ENCODE results near the gene GXYLT2.
"Not testable (repeated sequence)": the region's sequence is repeated elsewhere in the genome, so short reads cannot be mapped to it uniquely, and the experiment has no call there.

GXYLT2 gene

DNA sequence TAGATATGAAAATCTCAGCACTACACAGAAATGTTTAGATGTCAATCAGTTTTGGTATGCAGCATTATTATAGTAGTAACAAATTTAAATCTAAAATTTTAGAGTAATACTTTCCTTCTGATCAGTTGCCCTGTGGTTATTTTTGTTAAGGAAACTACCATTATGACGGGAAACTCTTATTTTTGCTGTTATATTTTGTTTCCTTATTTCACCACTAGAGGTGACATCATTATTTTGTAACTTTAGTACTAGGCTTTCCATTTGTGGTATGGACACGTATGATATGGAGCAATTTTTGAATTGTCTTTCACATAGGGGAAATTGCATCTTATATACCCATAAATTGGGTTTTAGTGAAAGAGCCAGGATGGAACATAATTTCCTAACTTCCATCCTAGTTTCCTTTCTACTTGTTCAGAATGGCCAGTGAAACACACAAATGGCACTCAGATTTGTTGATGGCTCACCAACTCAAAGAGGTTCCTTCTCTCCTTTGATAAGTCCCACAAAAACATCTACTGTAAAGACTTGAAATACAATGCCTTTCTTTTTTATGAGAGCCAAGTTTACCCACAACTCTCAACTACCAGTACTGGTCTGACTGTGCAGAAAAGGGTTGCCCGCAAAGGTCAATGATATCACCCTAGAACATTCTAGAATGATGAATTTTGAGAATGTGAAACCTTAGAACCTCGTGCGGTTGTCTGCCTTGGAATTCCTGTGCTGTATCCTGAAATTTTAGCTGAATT is 89.4 kb downstream of the GXYLT2 start:
- no peak for DNase-seq

- no peak for DNase-seq
Measured at GRCh38 chr3:72982609-72983366, 94.9 kb downstream of the GXYLT2 start.

DNA sequence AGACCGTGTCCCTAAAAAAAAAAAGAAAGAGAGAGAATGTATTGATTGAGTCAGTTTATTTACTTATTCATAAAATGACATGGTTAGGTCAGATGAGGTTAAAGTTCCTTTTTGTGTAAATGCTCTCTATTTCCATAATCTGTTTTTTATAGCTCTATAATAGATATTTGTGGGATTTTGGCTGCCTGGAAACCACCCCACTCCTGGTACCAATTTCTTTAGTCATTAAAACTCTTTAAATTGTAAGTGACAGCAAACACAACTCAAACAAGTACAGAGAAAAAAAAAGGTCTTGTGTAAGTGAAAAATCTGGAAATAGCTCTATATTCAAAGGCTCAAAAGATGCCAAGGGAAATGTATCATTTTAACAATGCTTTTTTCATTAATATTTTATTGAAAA is 97.7 kb downstream of the GXYLT2 start:
- DNase-seq: no peak

- DNase-seq: no peak
Measured at GRCh38 chr3:72990701-72991395, 103.0 kb downstream of the GXYLT2 start.

- no peak for DNase-seq
Measured at GRCh38 chr3:72991522-72991921, 103.7 kb downstream of the GXYLT2 start.

DNA sequence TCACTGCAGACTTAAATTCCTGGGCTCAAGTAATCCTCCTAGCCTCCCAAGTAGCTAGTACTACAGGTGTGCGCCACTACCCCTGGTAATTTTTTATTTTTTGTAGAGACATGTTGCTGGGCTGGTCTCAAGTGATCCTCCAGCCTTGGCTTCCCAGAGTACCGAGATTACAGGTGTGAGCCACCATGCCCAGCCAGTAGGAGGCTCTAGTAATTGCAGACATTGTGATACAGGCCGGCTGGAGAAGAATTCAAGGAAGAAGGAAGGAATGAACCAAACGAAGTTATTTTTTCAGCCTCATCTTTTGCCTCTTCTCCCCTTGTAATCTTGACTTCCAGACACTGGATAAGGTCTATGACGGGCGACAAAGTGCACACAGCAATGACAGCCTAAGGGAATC is 105.5 kb downstream of the GXYLT2 start:
- no peak for DNase-seq

DNA sequence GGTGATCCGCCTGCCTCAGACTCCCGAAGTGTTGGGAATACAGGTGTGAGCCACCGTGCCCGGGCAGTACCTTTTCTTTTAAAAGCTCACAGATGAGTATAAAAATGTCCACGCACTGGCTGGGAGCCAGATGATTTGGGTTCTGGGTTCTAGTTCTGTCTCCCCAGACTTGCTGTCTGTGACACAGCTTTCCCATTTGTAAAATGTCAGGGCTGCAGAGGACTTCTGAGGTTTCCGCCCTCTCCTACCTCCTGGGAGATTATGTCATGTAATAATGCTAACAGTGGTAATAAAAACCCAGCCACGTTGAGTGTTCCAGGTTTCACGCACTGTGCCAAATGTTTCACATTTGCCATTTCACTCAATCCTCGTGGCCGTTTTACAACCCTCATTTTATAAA is 107.5 kb downstream of the GXYLT2 start:
- DNase-seq: no peak

- DNase-seq: no peak
Measured at GRCh38 chr3:72996121-72996472, 108.3 kb downstream of the GXYLT2 start.

- no peak for DNase-seq
Measured at GRCh38 chr3:72996473-72997333, 108.9 kb downstream of the GXYLT2 start, which contains the start of gene PPP4R2. PPP4R2 (plus strand) TSS chr3:72996811; CDS start chr3:72997038, 227 bp downstream.

GRCh38 chr3:72997421-72997961 is 109.6 kb downstream of the GXYLT2 start:
- no peak for DNase-seq

DNA sequence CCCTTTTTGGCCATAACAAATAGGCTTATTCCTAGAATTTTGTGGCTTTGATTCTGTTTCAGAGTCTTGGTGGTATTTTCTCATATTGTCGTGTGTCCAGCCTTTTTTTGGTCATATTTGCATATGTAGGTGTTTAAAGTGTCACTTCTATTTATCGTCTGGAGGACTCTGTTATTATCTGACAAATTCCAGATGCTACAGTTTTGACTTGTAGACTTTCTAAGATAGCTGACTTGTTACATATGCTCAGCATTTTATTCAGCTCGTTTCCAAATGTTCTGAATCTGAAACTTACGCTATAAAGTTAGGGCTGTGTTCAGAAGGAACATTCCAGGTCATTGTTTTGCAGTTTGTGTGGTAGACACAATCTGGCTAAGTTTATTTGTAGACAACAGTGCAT is 110.6 kb downstream of the GXYLT2 start:
- DNase-seq: no peak

- no peak for DNase-seq
Measured at GRCh38 chr3:72999951-73000350, 112.1 kb downstream of the GXYLT2 start.

- not testable (repeated sequence) for DNase-seq
Measured at GRCh38 chr3:73003050-73003449, 115.2 kb downstream of the GXYLT2 start.

DNA sequence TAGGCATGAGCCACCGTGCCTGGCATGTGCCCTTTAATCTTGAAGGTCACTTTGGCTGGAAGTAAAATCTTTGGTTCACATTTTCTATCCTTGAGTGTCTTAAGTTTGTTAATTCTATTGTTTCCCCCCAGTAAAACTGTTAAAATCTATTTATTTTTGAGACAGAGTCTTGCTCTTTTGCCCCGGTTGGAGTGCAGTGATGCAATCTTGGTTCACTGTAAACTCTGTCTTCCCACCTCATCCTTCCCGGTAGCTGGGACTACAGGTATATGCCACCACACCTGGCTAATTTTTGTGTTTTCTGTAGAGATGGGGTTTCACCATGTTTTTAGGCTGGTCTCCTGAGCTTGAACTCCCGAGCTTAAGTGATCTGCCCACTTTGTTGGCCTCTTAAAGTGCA is 116.5 kb downstream of the GXYLT2 start:
- no peak for DNase-seq

GRCh38 chr3:73007992-73008712 is 120.3 kb downstream of the GXYLT2 start:
- no peak for DNase-seq

- no peak for DNase-seq
Measured at GRCh38 chr3:73009008-73009407, 121.2 kb downstream of the GXYLT2 start.

DNA sequence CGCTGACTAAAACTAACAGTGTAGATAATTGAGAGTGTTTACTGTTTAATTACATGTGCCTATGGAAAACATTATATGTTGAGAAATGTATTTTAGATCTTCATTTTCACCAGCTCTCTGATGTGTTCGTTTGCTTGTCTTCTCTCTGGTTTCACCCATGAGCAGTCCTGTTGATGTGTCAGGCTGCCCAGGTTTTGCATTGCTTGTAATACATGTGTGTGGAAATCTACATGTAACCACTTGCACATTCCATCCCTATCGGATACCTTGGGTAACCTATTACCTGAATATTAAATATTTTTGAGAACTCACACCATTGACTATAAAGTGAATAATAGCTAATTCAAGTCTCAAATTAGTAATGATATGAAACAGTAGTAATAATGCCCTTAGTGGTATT is 121.9 kb downstream of the GXYLT2 start:
- DNase-seq: no peak

GRCh38 chr3:73010158-73010557 is 122.3 kb downstream of the GXYLT2 start:
- DNase-seq: no peak

GRCh38 chr3:73018298-73018697 is 130.5 kb downstream of the GXYLT2 start:
- no peak for DNase-seq

GRCh38 chr3:73018790-73019441 is 131.1 kb downstream of the GXYLT2 start:
- DNase-seq: no peak

GRCh38 chr3:73021301-73021835 is 133.5 kb downstream of the GXYLT2 start:
- DNase-seq: no peak

Data from SIG-M5 (cell line).